Trophoblast cell (in vitro differentiated cells and primary cell): Measurements from ENCODE around the gene DERA.

ENCODE experiments used
- DNase-seq, 2 donors: peaks; one replicate each; pipeline ENCODE4 v3.0.0-alpha.2; 2016
- H2AFZ ChIP-seq: 2 replicates; pipeline ENCODE4 v1.6.1; 2013; ENCODE audit warnings: low read length, moderate library complexity, mild to moderate bottlenecking; ENCODE audit not compliant: insufficient read depth, poor library complexity
- H2AK5ac ChIP-seq: 2 replicates; pipeline ENCODE4 v1.6.1; 2013; ENCODE audit warnings: mild to moderate bottlenecking, low read length
- H2BK120ac ChIP-seq: 2 replicates; pipeline ENCODE4 v1.6.1; 2013; ENCODE audit warnings: low read length, mild to moderate bottlenecking, moderate library complexity; ENCODE audit not compliant: insufficient read depth, poor library complexity
- H2BK12ac ChIP-seq: 2 replicates; pipeline ENCODE4 v1.6.1; 2013; ENCODE audit warnings: mild to moderate bottlenecking, low read length, moderate library complexity
- H2BK5ac ChIP-seq: 2 replicates; pipeline ENCODE4 v1.6.1; 2013; ENCODE audit warnings: low read length, low read depth, moderate library complexity, mild to moderate bottlenecking; ENCODE audit not compliant: poor library complexity
- H3K14ac ChIP-seq: 2 replicates; pipeline ENCODE4 v1.6.1; 2013; ENCODE audit warnings: mild to moderate bottlenecking, low read length
- H3K18ac ChIP-seq: 2 replicates; pipeline ENCODE4 v1.6.1; 2013; ENCODE audit warnings: mild to moderate bottlenecking, low read length
- H3K23ac ChIP-seq: 2 replicates; pipeline ENCODE4 v1.6.1; 2013; ENCODE audit warnings: low read length
- H3K27ac ChIP-seq: 2 replicates; pipeline ENCODE4 v1.5.1; 2013; ENCODE audit warnings: low read depth, mild to moderate bottlenecking, inconsistent platforms, low read length, moderate library complexity
- H3K27me3 ChIP-seq: 2 replicates; pipeline ENCODE4 v1.6.1; 2013; ENCODE audit warnings: inconsistent platforms, mild to moderate bottlenecking, low read length, moderate library complexity; ENCODE audit not compliant: insufficient read depth
- H3K36me3 ChIP-seq, 2 experiments: 1 replicate in 1 of 2; 2 replicates in 1 of 2; pipeline ENCODE4 v1.6.1; 2013; ENCODE audit warnings: low read length in 2 of 2, mild to moderate bottlenecking in 2 of 2, moderate library complexity in 1 of 2; ENCODE audit not compliant: insufficient read depth in 2 of 2, control insufficient read depth in 1 of 2
- H3K4ac ChIP-seq: 2 replicates; pipeline ENCODE4 v1.6.1; 2013; ENCODE audit warnings: low read depth, mild to moderate bottlenecking, low read length, moderate library complexity
- H3K4me1 ChIP-seq, 2 experiments: 1 replicate in 1 of 2; 2 replicates in 1 of 2; pipeline ENCODE4 v1.6.1; 2013; ENCODE audit warnings: low read length in 2 of 2, mild to moderate bottlenecking in 2 of 2, moderate library complexity in 1 of 2; ENCODE audit not compliant: insufficient read depth in 2 of 2, control insufficient read depth in 1 of 2
- H3K4me2 ChIP-seq: 2 replicates; pipeline ENCODE4 v1.6.1; 2013; ENCODE audit warnings: inconsistent platforms, mild to moderate bottlenecking, low read length, moderate library complexity
- H3K4me3 ChIP-seq: 2 replicates; pipeline ENCODE4 v1.5.1; 2013; ENCODE audit warnings: mild to moderate bottlenecking, low read depth, low read length, inconsistent platforms
- H3K79me1 ChIP-seq: one replicate; pipeline ENCODE4 v1.6.1; 2013; ENCODE audit warnings: low read length
- H3K79me2 ChIP-seq: 2 replicates; pipeline ENCODE4 v1.6.1; 2013; ENCODE audit warnings: low read length, mild to moderate bottlenecking; ENCODE audit not compliant: control insufficient read depth, insufficient read depth, poor library complexity
- H3K9ac ChIP-seq: 2 replicates; pipeline ENCODE4 v1.6.1; 2013; ENCODE audit warnings: mild to moderate bottlenecking, low read length
- H3K9me3 ChIP-seq: 2 replicates; pipeline ENCODE4 v1.6.1; 2013; ENCODE audit warnings: low read depth, mild to moderate bottlenecking, control low read depth, inconsistent platforms, low read length; ENCODE audit not compliant: insufficient read depth
- H4K12ac ChIP-seq: 2 replicates; pipeline ENCODE4 v1.6.1; 2013; ENCODE audit warnings: low read depth, mild to moderate bottlenecking, low read length, moderate library complexity
- H4K8ac ChIP-seq: 2 replicates; pipeline ENCODE4 v1.6.1; 2013; ENCODE audit warnings: low read depth, mild to moderate bottlenecking, low read length, moderate library complexity
- H4K91ac ChIP-seq: one replicate; pipeline ENCODE4 v1.6.1; 2013; ENCODE audit warnings: low read depth, mild to moderate bottlenecking, low read length, moderate library complexity
- WGBS: extraction: QIAGEN DNeasy Blood & Tissue Kit; methylation state at CpG from one replicate; pipeline ENCODE4 v1.1.7; 2013; ENCODE audit warnings: missing lambda C conversion rate; ENCODE audit not compliant: insufficient read length, insufficient coverage; ENCODE audit errors: extremely low coverage; 5-methylcytosine and 5-hydroxymethylcytosine counted together

DERA gene

DNA sequence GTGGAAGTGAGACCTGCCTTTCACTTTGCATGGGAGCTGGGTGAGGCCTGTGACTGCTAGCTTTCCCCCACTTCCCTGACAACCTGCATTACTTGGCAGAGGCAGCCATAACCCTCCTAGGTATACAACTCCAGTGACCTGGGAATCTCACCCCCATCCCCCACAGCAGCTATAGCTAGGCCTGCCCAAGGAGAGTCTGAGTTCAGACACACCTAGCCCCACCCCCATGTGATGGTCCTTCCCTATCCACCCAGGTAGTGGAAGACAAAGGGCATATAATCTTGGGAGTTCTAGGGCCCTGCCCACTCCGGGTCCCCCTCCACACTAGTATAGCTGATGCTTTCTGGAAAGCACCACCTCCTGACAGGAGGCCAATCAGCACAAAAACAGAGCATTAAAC, 35.3 kb upstream of the DERA start:
- Histone ChIP-seq H3K4me2 (no peak overlapping the region), H3K14ac (no peak overlapping the region), H3K79me2 (no peaks in the 10 kb centered on the region), H3K9me3 (no peaks in the 10 kb centered on the region), H2BK5ac (no peak overlapping the region), H3K79me1 (no peaks in the 10 kb centered on the region), H3K18ac (no peak overlapping the region), H4K8ac (no peak overlapping the region), H3K27ac (no peak overlapping the region), H2BK120ac (no peak overlapping the region), H3K4ac (no peak overlapping the region), H3K36me3 (no peaks in the 10 kb centered on the region), H4K12ac (no peak overlapping the region), H4K91ac (no peak overlapping the region), H3K4me1 (no peaks in the 10 kb centered on the region), H2AFZ (no peak overlapping the region), H3K4me3 (no peak overlapping the region), H3K27me3 (no peaks in the 10 kb centered on the region), H3K9ac (no peak overlapping the region), H2AK5ac (no peak overlapping the region), H2BK12ac (no peak overlapping the region), H3K23ac (no peak overlapping the region)
- DNase-seq = no peak
- WGBS = no CpG with 5 or more reads among the region's 1 CpG

DNA sequence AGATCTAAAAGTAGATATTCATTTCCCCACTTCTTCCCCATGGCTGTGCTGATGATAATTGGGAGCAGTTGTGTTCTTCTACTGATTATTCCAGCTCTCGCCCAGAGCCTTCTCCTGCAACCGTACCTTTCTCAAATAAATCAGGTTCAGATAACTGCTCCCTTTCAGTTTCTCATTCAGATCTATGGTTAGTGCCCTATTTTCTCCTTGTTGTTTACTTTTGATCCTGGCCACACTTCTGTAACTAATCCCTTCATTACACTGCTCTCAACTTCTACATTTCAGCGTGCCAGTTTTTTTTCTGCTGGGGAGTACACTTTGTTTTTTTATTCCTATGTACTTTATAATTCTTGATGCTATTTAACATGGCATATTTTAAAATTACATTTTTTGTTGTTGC, 31.7 kb upstream of the DERA start:
- Histone ChIP-seq H3K27me3 (no peaks in the 10 kb centered on the region), H4K91ac (no peak overlapping the region), H3K9me3 (no peaks in the 10 kb centered on the region), H3K4me3 (no peak overlapping the region), H3K23ac (no peak overlapping the region), H3K36me3 (no peaks in the 10 kb centered on the region), H3K79me1 (peaks cover 10% of the 10 kb centered on the region), H4K12ac (no peak overlapping the region), H3K14ac (no peak overlapping the region), H3K4me2 (no peak overlapping the region), H3K18ac (no peak overlapping the region), H2AK5ac (no peak overlapping the region), H2BK5ac (no peak overlapping the region), H3K9ac (no peak overlapping the region), H2AFZ (no peak overlapping the region), H3K27ac (no peak overlapping the region), H3K4ac (no peak overlapping the region), H3K79me2 (peaks cover 13% of the 10 kb centered on the region), H2BK12ac (no peak overlapping the region), H4K8ac (no peak overlapping the region), H3K4me1 (no peaks in the 10 kb centered on the region), H2BK120ac (no peak overlapping the region)
- DNase-seq = no peak
- no CpG with 5 or more reads among the region's 3 CpGs for WGBS

DNA sequence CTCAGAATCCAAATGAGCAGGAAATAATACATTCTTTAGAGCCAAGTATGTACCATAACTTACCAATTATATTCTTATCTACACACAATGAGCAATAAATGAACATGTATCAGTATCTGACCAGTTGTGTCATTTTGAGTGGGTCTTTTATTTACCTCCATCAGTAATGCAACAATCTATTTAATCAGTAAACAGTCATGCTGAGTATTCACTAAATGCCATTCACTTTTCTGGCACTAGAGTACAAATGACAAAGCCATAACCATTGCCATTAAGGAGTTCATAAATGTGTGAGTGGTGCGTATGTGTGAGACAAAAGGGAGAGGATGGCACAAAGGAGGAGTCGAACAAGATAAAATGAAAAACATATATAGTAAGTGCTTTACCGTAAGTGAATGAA, 30.4 kb upstream of the DERA start:
- H3K23ac ChIP-seq = no peak overlapping the region
- H2AK5ac ChIP-seq = no peak overlapping the region
- no peak overlapping the region for H4K12ac ChIP-seq
- no peaks in the 10 kb centered on the region for H3K27me3 ChIP-seq
- no peaks in the 10 kb centered on the region for H3K36me3 ChIP-seq
- no peaks in the 10 kb centered on the region for H3K9me3 ChIP-seq
- no peak overlapping the region for H3K4me2 ChIP-seq
- no CpG with 5 or more reads among the region's 3 CpGs for WGBS
- H4K8ac ChIP-seq = no peak overlapping the region
- H4K91ac ChIP-seq = no peak overlapping the region
- no peak overlapping the region for H3K4me3 ChIP-seq
- no peak overlapping the region for H3K9ac ChIP-seq
- H3K4ac ChIP-seq = no peak overlapping the region
- H3K18ac ChIP-seq = no peak overlapping the region
- no peak overlapping the region for H2BK120ac ChIP-seq
- H3K79me1 ChIP-seq = peaks cover 10% of the 10 kb centered on the region
- H3K27ac ChIP-seq = no peak overlapping the region
- no peaks in the 10 kb centered on the region for H3K4me1 ChIP-seq
- H3K79me2 ChIP-seq = peaks cover 15% of the 10 kb centered on the region
- H3K14ac ChIP-seq = no peak overlapping the region
- DNase-seq = no peak
- H2BK5ac ChIP-seq = no peak overlapping the region
- H2AFZ ChIP-seq = no peak overlapping the region
- H2BK12ac ChIP-seq = no peak overlapping the region

DNA sequence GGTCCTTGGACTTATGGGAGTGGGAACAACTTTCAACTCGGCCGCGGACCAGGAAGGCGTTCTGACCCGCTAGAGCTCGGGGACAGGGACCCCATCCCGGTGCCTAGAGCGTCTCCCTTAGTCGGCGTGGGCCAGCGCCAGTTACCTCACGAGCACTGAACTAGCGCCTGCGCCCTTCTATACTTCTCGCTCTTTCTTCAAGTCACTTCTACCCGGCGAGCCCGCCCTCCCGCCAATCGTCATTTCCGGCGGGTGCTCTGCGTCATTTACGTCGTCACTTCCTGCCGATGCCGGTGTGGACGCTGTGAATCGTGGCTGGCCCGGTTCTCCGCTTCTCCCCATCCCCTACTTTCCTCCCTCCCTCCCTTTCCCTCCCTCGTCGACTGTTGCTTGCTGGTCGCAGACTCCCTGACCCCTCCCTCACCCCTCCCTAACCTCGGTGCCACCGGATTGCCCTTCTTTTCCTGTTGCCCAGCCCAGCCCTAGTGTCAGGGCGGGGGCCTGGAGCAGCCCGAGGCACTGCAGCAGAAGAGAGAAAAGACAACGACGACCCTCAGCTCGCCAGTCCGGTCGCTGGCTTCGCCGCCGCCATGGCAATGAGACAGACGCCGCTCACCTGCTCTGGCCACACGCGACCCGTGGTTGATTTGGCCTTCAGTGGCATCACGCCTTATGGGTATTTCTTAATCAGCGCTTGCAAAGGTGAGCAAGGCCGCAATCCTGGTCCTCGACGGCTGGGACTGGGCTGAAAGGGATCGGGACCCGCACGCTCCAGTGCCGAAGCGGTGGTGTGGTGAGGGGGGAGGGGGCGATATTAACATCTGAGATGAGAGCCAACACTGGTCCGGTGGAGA, 28.8 kb upstream of the DERA start, which contains the start of gene STRAP:
STRAP (plus strand) TSS at position 270 of the 854 bp plus-strand sequence; CDS start at position 591, 321 bp downstream.
- Histone ChIP-seq H4K8ac (peak within 1 kb of the TSS; percentile 92), H3K27ac (peak within 1 kb of the TSS; percentile 91), H3K79me1 (peaks cover 10% of the 10 kb centered on the region), H3K4me2 (peak within 1 kb of the TSS; percentile 90), H4K12ac (peak within 1 kb of the TSS; percentile 87), H3K36me3 (peaks cover 2 to 5% of the 10 kb centered on the region in 2 experiments), H3K79me2 (peaks cover 17% of the 10 kb centered on the region), H2BK120ac (peak within 1 kb of the TSS; percentile 44), H2BK5ac (peak within 1 kb of the TSS; percentile 55), H3K9ac (peak within 1 kb of the TSS; percentile 94), H3K4ac (peak within 1 kb of the TSS; percentile 73), H3K18ac (peak within 1 kb of the TSS; percentile 42), H2AFZ (peak within 1 kb of the TSS; percentile 92), H3K9me3 (no peaks in the 10 kb centered on the region), H3K4me1 (no peaks in the 10 kb centered on the region), H3K27me3 (no peaks in the 10 kb centered on the region), H2AK5ac (peak within 1 kb of the TSS; percentile 31), H3K14ac (peak within 1 kb of the TSS; percentile 92), H3K4me3 (peak within 1 kb of the TSS; percentile 94), H4K91ac (peak within 1 kb of the TSS; percentile 75), H3K23ac (no peak within 1 kb of the TSS), H2BK12ac (no peak within 1 kb of the TSS)
- DNase-seq = peak; percentile 99
- WGBS = no CpG with 5 or more reads among the region's 63 CpGs
